Lower leg skin (tissue), 4 donors: ENCODE data around the gene MLST8. TPM values are rescaled to one million over a fixed set of nuclear protein-coding genes. Genes with fewer than 3 reads are reported as not detected.
A peak's percentile ranks its signal among the peaks of the same experiment; 100 is the strongest.

Experiments
- DNase-seq, 2 donors: peaks; one replicate each; pipeline ENCODE4 v3.0.0-alpha.2; 2019; ENCODE audit warnings: low spot score in 2 of 2
- H3K4me3 ChIP-seq: fragments of 200-600 bp; sonication (generic); 2 replicates; pipeline ENCODE4 v1.5.1; 2017; ENCODE audit warnings: mild to moderate bottlenecking, low read depth; ENCODE audit not compliant: poor library complexity, severe bottlenecking
- POLR2A ChIP-seq, 2 donors: fragments of 450-650 bp; IDR thresholded peaks; one replicate each; pipeline ENCODE4 v1.6.1; 2016 to 2017; ENCODE audit warnings: antibody characterized with exemption in 2 of 2, mild to moderate bottlenecking in 1 of 2, moderate library complexity in 1 of 2
- WGBS, 2 donors: methylation state at CpG; one replicate each; pipeline ENCODE4 v1.1.5; 2018; 5-methylcytosine and 5-hydroxymethylcytosine counted together
- intact Hi-C: fragments of 100-400 bp; cut with DNase I; formaldehyde crosslinking; loops from one replicate; pipeline ENCODE4 v1.15.0; 2023; ENCODE audit warnings: low total_unique reads
- total RNA-seq, 4 donors: library from RNA; depleted of rRNA; stranded (reverse); fragments of >200 nt; gene quantifications; one replicate each; pipeline ENCODE4 v1.1.0, GENCODE V29; 2016
- TF ChIP-seq, protein P1 (sequence below), 3 donors: fragments of 450-650 bp; IDR thresholded peaks; one replicate each; pipeline ENCODE4 v1.5.1; 2016; ENCODE audit warnings: antibody characterized with exemption in 3 of 3, mild to moderate bottlenecking in 3 of 3, moderate library complexity in 2 of 3

Gene MLST8
- total RNA-seq, 4 donors from 2014 or later: 43.8 to 69.4 (median 54.9) TPM

- intact Hi-C loops: no loop called here
- 38 to 46% methylated on average over 23 of the region's 24 CpGs for WGBS, 2 donors
These were observed 45.9 kb upstream of the MLST8 start for GRCh38 chr16:2159175-2159838.

GRCh38 chr16:2160915-2161551 lies 44.2 kb upstream of the MLST8 start:
- TF ChIP-seq, protein P1, sequence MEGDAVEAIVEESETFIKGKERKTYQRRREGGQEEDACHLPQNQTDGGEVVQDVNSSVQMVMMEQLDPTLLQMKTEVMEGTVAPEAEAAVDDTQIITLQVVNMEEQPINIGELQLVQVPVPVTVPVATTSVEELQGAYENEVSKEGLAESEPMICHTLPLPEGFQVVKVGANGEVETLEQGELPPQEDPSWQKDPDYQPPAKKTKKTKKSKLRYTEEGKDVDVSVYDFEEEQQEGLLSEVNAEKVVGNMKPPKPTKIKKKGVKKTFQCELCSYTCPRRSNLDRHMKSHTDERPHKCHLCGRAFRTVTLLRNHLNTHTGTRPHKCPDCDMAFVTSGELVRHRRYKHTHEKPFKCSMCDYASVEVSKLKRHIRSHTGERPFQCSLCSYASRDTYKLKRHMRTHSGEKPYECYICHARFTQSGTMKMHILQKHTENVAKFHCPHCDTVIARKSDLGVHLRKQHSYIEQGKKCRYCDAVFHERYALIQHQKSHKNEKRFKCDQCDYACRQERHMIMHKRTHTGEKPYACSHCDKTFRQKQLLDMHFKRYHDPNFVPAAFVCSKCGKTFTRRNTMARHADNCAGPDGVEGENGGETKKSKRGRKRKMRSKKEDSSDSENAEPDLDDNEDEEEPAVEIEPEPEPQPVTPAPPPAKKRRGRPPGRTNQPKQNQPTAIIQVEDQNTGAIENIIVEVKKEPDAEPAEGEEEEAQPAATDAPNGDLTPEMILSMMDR (IDR thresholded peaks at IDR 0.05): no peak
- TF ChIP-seq POLR2A (IDR thresholded peaks at IDR 0.05): no peak
- no peak overlapping the region for H3K4me3 ChIP-seq
- intact Hi-C loops: no loop called here
- DNase-seq: peak; percentile 66 to 94
- WGBS, 2 donors: 23 to 38% methylated on average over 18 to 19 of the region's 20 CpGs

More at GRCh38 chr16:2159175-2159838, 45.9 kb upstream of the MLST8 start:
- no peak overlapping the region for H3K4me3 ChIP-seq
- TF ChIP-seq, protein P1 (IDR thresholded peaks at IDR 0.05): no peak
- TF ChIP-seq POLR2A (IDR thresholded peaks at IDR 0.05): no peak
- no peak for DNase-seq

- no peak overlapping the region for H3K4me3 ChIP-seq
- WGBS, 2 donors: 57 to 72% methylated on average over 9 to 10 of the region's 10 CpGs
- intact Hi-C loops: no loop called here
- no peak for DNase-seq
- TF ChIP-seq, protein P1 (IDR thresholded peaks at IDR 0.05): no peak
- TF ChIP-seq POLR2A (IDR thresholded peaks at IDR 0.05): no peak
These were observed 43.3 kb upstream of the MLST8 start for GRCh38 chr16:2161911-2162310.

DNA sequence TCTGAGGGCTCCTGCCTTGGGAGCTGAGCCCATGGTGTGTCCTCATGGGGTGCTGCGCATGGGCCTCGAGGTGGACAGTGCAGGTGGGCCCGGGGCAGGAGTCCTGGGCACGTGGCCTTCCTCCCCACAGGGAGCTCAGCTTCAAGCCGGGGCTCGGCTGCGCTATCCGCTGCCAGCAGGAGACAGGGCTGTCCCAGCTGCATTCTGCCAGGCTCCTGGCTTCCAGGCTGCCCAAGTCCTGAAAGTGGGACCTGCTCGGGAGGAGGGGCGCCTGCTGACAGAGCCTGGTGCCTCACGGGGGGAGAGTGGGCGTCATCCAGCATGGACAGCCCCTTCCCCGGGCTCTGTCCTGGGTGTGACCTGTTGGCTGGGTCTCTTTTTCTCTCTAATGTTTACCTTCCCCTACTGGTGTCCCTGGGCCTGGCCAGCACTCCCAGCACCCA lies 42.6 kb upstream of the MLST8 start:
- WGBS, 2 donors: 37 to 62% methylated on average over 12 to 13 of the region's 13 CpGs
- no peak for TF ChIP-seq POLR2A (IDR thresholded peaks at IDR 0.05)
- TF ChIP-seq, protein P1 (IDR thresholded peaks at IDR 0.05): no peak
- no peak for DNase-seq
- H3K4me3 ChIP-seq: no peak overlapping the region
- intact Hi-C loops: no loop called here

GRCh38 chr16:2163211-2163881 lies 41.9 kb upstream of the MLST8 start:
- peak in 1 of 2 donors; percentile 77 for DNase-seq
- H3K4me3 ChIP-seq: no peak overlapping the region
- intact Hi-C loops: no loop called here
- WGBS, 2 donors: 51 to 58% methylated on average over 11 to 25 of the region's 26 CpGs
- no peak for TF ChIP-seq POLR2A (IDR thresholded peaks at IDR 0.05)
- TF ChIP-seq, protein P1 (IDR thresholded peaks at IDR 0.05): no peak
